22Rv1 (cell line): Measurements from ENCODE around the gene FBLIM1.

Experiments used
- ZFX ChIP-seq: fragments of 450-650 bp; IDR thresholded peaks from 2 replicates; pipeline ENCODE4 v1.6.1; 2017; ENCODE audit warnings: antibody characterized with exemption, borderline replicate concordance
- TF ChIP-seq, protein P1 (sequence below): fragments of 450-650 bp; IDR thresholded peaks from 2 replicates; pipeline ENCODE4 v1.5.1; 2017; ENCODE audit warnings: mild to moderate bottlenecking

DNA sequence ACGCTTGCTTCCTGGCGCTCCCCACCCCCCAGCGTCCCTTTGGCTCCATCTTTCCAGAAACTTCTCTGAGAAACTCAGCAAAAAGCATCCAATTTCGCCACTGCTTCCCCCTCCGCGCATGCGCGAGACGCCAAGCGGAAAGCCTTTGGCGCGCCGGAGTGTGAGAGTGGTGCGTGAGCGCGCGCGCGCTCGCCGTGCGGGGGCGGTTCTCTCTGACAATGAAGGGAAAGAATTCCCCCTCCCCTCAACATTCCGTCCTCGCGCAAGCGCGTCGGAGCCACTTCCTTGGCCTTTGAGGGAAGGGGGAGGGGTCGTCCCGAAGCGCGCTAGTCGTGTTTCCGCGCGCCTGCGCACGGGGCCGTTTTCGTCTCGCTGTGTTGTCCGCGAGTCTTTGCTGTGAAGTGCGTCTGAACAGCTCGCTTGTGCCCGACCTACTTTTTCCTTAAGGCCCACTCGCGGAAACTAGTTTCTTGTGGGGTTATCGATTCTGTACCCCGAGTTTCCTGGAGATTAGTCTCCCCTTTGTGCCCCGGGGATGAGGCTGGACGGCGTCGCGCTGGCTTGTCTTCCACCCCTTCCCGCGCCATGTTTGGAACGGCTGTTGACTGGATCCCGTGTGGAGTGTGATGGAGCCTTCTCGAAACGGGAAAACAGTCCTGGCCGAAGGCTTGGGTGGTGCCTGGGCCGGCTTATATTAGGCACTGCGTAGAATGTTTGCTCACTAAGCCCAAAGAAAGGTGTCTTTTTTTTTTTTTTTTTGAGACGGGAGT is 77.3 kb downstream of the FBLIM1 start:
- TF ChIP-seq, protein P1, sequence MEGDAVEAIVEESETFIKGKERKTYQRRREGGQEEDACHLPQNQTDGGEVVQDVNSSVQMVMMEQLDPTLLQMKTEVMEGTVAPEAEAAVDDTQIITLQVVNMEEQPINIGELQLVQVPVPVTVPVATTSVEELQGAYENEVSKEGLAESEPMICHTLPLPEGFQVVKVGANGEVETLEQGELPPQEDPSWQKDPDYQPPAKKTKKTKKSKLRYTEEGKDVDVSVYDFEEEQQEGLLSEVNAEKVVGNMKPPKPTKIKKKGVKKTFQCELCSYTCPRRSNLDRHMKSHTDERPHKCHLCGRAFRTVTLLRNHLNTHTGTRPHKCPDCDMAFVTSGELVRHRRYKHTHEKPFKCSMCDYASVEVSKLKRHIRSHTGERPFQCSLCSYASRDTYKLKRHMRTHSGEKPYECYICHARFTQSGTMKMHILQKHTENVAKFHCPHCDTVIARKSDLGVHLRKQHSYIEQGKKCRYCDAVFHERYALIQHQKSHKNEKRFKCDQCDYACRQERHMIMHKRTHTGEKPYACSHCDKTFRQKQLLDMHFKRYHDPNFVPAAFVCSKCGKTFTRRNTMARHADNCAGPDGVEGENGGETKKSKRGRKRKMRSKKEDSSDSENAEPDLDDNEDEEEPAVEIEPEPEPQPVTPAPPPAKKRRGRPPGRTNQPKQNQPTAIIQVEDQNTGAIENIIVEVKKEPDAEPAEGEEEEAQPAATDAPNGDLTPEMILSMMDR = no peak
- TF ChIP-seq ZFX = no peak
